GM10847 (cell line): ENCODE measurements around the gene XXYLT1.

ENCODE experiments used
- POLR2A ChIP-seq: IDR thresholded peaks from 2 replicates; pipeline ENCODE4 v1.6.1; 2011; ENCODE audit not compliant: insufficient read length; ENCODE audit errors: extremely low read depth

The XXYLT1 gene

GRCh38 chr3:195060217-195060481, 210.8 kb downstream of the XXYLT1 start:
- TF ChIP-seq POLR2A: no peak

GRCh38 chr3:195059471-195060216, 211.3 kb downstream of the XXYLT1 start:
- no peak for TF ChIP-seq POLR2A

- no peak for TF ChIP-seq POLR2A
Measured at GRCh38 chr3:195059006-195059350, 212.0 kb downstream of the XXYLT1 start.

GRCh38 chr3:195058336-195059005, 212.5 kb downstream of the XXYLT1 start:
- no peak for TF ChIP-seq POLR2A

- no peak for TF ChIP-seq POLR2A
Measured at GRCh38 chr3:195057716-195058115, 213.2 kb downstream of the XXYLT1 start.

GRCh38 chr3:195056506-195056905, 214.5 kb downstream of the XXYLT1 start:
- TF ChIP-seq POLR2A: no peak

- TF ChIP-seq POLR2A: no peak
Measured at GRCh38 chr3:195054311-195054710, 216.6 kb downstream of the XXYLT1 start.

GRCh38 chr3:195052939-195053338, 218.0 kb downstream of the XXYLT1 start:
- TF ChIP-seq POLR2A: no peak

GRCh38 chr3:195048059-195048905, 222.7 kb downstream of the XXYLT1 start:
- TF ChIP-seq POLR2A: no peak

GRCh38 chr3:195047536-195047935, 223.4 kb downstream of the XXYLT1 start:
- TF ChIP-seq POLR2A: no peak

- no peak for TF ChIP-seq POLR2A
Measured at GRCh38 chr3:195046441-195046840, 224.5 kb downstream of the XXYLT1 start.

GRCh38 chr3:195045481-195046210, 225.3 kb downstream of the XXYLT1 start:
- no peak for TF ChIP-seq POLR2A

GRCh38 chr3:195044411-195044810, 226.5 kb downstream of the XXYLT1 start:
- TF ChIP-seq POLR2A: no peak

- TF ChIP-seq POLR2A: no peak
Measured at GRCh38 chr3:195043607-195044339, 227.2 kb downstream of the XXYLT1 start.
